Measurements from ENCODE around the gene CENPM. TPM values are rescaled to one million over a fixed set of nuclear protein-coding genes. Genes with fewer than 3 reads are reported as not detected.

Gene CENPM
- total RNA-seq, 4 donors from 2014 or later: 12.7 TPM; not detected in 3

GRCh38 chr22:41919357-41920224, 27.4 kb downstream of the CENPM start:
- no peak for TF ChIP-seq CTCF (IDR thresholded peaks at IDR 0.05)
- TF ChIP-seq POLR2A (IDR thresholded peaks at IDR 0.05): no peak
- peak overlapping the region; percentile 2 to 27 for H3K4me3 ChIP-seq
- no peak overlapping the region for H3K27ac ChIP-seq
- intact Hi-C loops (cut with DNase I; ENCODE audit: low total_unique reads): no loop called here
- peaks cover 0 to 19% of the 10 kb centered on the region in 2 donors for H3K4me1 ChIP-seq
- H3K27me3 ChIP-seq: peaks cover 11 to 27% of the 10 kb centered on the region in 2 donors
- H3K36me3 ChIP-seq: no peaks in the 10 kb centered on the region
- no peaks in the 10 kb centered on the region for H3K9me3 ChIP-seq
- DNase-seq: no peak

GRCh38 chr22:41917903-41918791, 28.8 kb downstream of the CENPM start:
- H3K9me3 ChIP-seq: no peaks in the 10 kb centered on the region
- peaks cover 16 to 35% of the 10 kb centered on the region in 2 donors for H3K27me3 ChIP-seq
- TF ChIP-seq POLR2A (IDR thresholded peaks at IDR 0.05) (no peak), CTCF (IDR thresholded peaks at IDR 0.05) (no peak)
- H3K4me1 ChIP-seq: peaks cover 0 to 20% of the 10 kb centered on the region in 2 donors
- no peak overlapping the region for H3K27ac ChIP-seq
- intact Hi-C loops (cut with DNase I; ENCODE audit: low total_unique reads): no loop called here
- no peaks in the 10 kb centered on the region for H3K36me3 ChIP-seq
- no peak for DNase-seq
- no peak overlapping the region for H3K4me3 ChIP-seq

GRCh38 chr22:41917375-41917902, 29.5 kb downstream of the CENPM start:
- peaks cover 20 to 42% of the 10 kb centered on the region in 2 donors for H3K27me3 ChIP-seq
- H3K36me3 ChIP-seq: no peaks in the 10 kb centered on the region

GRCh38 chr22:41916745-41917358, 30.1 kb downstream of the CENPM start:
- no peaks in the 10 kb centered on the region for H3K36me3 ChIP-seq
- H3K27me3 ChIP-seq: peaks cover 20 to 48% of the 10 kb centered on the region in 2 donors
- intact Hi-C loops (cut with DNase I; ENCODE audit: low total_unique reads): no loop called here
- DNase-seq: no peak
- H3K27ac ChIP-seq: no peak overlapping the region
- no peak for TF ChIP-seq CTCF (IDR thresholded peaks at IDR 0.05)
- TF ChIP-seq POLR2A (IDR thresholded peaks at IDR 0.05): no peak
- no peak overlapping the region for H3K4me3 ChIP-seq
- H3K4me1 ChIP-seq: peaks cover 0 to 20% of the 10 kb centered on the region in 2 donors
- H3K9me3 ChIP-seq: no peaks in the 10 kb centered on the region

More at GRCh38 chr22:41917375-41917902, 29.5 kb downstream of the CENPM start:
- intact Hi-C loops (cut with DNase I; ENCODE audit: low total_unique reads): no loop called here
- Histone ChIP-seq H3K27ac (no peak overlapping the region), H3K4me1 (peaks cover 0 to 20% of the 10 kb centered on the region in 2 donors), H3K4me3 (no peak overlapping the region), H3K9me3 (no peaks in the 10 kb centered on the region)
- no peak for DNase-seq
- TF ChIP-seq CTCF (IDR thresholded peaks at IDR 0.05): no peak
- TF ChIP-seq POLR2A (IDR thresholded peaks at IDR 0.05): no peak

Data from uterus (tissue), 4 donors.